ENCODE measurements around the gene PCDHGB3.
"Not testable (repeated sequence)": the region's sequence is repeated elsewhere in the genome, so short reads cannot be mapped to it uniquely, and the experiment has no call there.

PCDHGB3 gene

GRCh38 chr5:141369994-141370848 lies at the start of gene PCDHGB3:
Gene PCDHGB3 (plus strand): TSS chr5:141370242. CDS start chr5:141370395, 153 bp downstream.
- FAIRE-seq (no peak), DNase-seq (ENCODE audit: insufficient read length, low spot score) (no peak)

- no peak for FAIRE-seq
- DNase-seq (ENCODE audit: insufficient read length, low spot score): no peak
These were observed 47.8 kb upstream of the PCDHGB3 start for GRCh38 chr5:141322261-141322660.

- DNase-seq (ENCODE audit: insufficient read length, low spot score) (no peak), FAIRE-seq (no peak)
These were observed 43.8 kb upstream of the PCDHGB3 start for GRCh38 chr5:141326088-141326854.

- DNase-seq (ENCODE audit: insufficient read length, low spot score) (no peak), FAIRE-seq (no peak)
These were observed 41.8 kb upstream of the PCDHGB3 start for GRCh38 chr5:141328231-141328630.

- FAIRE-seq (no peak), DNase-seq (ENCODE audit: insufficient read length, low spot score) (no peak)
These were observed 39.6 kb upstream of the PCDHGB3 start, which contains the start of gene PCDHGA1 for GRCh38 chr5:141330299-141331080. Gene PCDHGA1 (plus strand): TSS chr5:141330514.

- not testable (repeated sequence) for DNase-seq (ENCODE audit: insufficient read length, low spot score); FAIRE-seq
These were observed 37.5 kb upstream of the PCDHGB3 start for GRCh38 chr5:141332571-141332970.

- no peak for DNase-seq (ENCODE audit: insufficient read length, low spot score)
- no peak for FAIRE-seq
These were observed 31.3 kb upstream of the PCDHGB3 start, which contains the start of gene PCDHGA2 for GRCh38 chr5:141338538-141339306. Gene PCDHGA2 (plus strand): TSS chr5:141338760.

- not testable (repeated sequence) for DNase-seq (ENCODE audit: insufficient read length, low spot score); FAIRE-seq
These were observed 29.2 kb upstream of the PCDHGB3 start for GRCh38 chr5:141340781-141341354.

GRCh38 chr5:141342773-141343172 lies 27.3 kb upstream of the PCDHGB3 start:
- no peak for FAIRE-seq
- no peak for DNase-seq (ENCODE audit: insufficient read length, low spot score)

GRCh38 chr5:141343242-141343952 lies 26.6 kb upstream of the PCDHGB3 start, which contains the start of gene PCDHGA3:
Gene PCDHGA3 (plus strand): TSS chr5:141343829. CDS start chr5:141344034, 205 bp downstream.
- DNase-seq (ENCODE audit: insufficient read length, low spot score): no peak
- FAIRE-seq: no peak

GRCh38 chr5:141343953-141344463 lies 26.0 kb upstream of the PCDHGB3 start:
- DNase-seq (ENCODE audit: insufficient read length, low spot score): no peak
- FAIRE-seq: no peak

GRCh38 chr5:141345327-141345726 lies 24.7 kb upstream of the PCDHGB3 start:
- FAIRE-seq: no peak
- no peak for DNase-seq (ENCODE audit: insufficient read length, low spot score)

GRCh38 chr5:141346017-141346416 lies 24.0 kb upstream of the PCDHGB3 start:
- DNase-seq (ENCODE audit: insufficient read length, low spot score); FAIRE-seq: not testable (repeated sequence)

GRCh38 chr5:141349917-141350619 lies 20.0 kb upstream of the PCDHGB3 start, which contains the start of gene PCDHGB1:
Gene PCDHGB1 (plus strand): TSS chr5:141350099. CDS start chr5:141350261, 162 bp downstream.
- DNase-seq (ENCODE audit: insufficient read length, low spot score): no peak
- no peak for FAIRE-seq

- DNase-seq (ENCODE audit: insufficient read length, low spot score) (no peak), FAIRE-seq (no peak)
These were observed 18.5 kb upstream of the PCDHGB3 start for GRCh38 chr5:141351591-141351990.

GRCh38 chr5:141354900-141355469 lies 15.1 kb upstream of the PCDHGB3 start, which contains the start of gene PCDHGA4:
Gene PCDHGA4 (plus strand): TSS chr5:141355021. CDS start chr5:141355108, 87 bp downstream.
- no peak for DNase-seq (ENCODE audit: insufficient read length, low spot score)
- no peak for FAIRE-seq

GRCh38 chr5:141355641-141356040 lies 14.4 kb upstream of the PCDHGB3 start:
- DNase-seq (ENCODE audit: insufficient read length, low spot score): no peak
- no peak for FAIRE-seq
